Endothelial cell of umbilical vein (primary cell): ENCODE results near the gene GTF3C2. TPM values are rescaled to one million over a fixed set of nuclear protein-coding genes. Genes with fewer than 3 reads are reported as not detected.

ENCODE experiments used
- BruUV-seq: library from RNA; stranded (reverse); fragments of 400-500 nt; replicated peaks from 2 replicates; lab custom pipeline; 2021; lab: Mats Ljungman, UMichigan
- CTCF ChIA-PET: fragments of 300-600, 350-600 bp; sonication (Branson Sonifier 250); formaldehyde crosslinking; loops from one replicate; lab custom pipeline; 2021; ENCODE audit warnings: antibody characterized with exemption, inconsistent platforms; lab: Charles Lee
- POLR2A ChIA-PET: fragments of 300-600, 350-600 bp; sonication (Branson Sonifier 250); formaldehyde crosslinking; loops from one replicate; lab custom pipeline; 2021; ENCODE audit warnings: antibody characterized with exemption, inconsistent platforms; lab: Charles Lee
- DNase-seq: peaks from one replicate; pipeline ENCODE4 v3.0.0-alpha.2; 2011; ENCODE audit warnings: low read depth, low spot score
- FAIRE-seq: peaks from 2 replicates; lab custom pipeline; 2011; peaks lifted over from hg19 to GRCh38; lab: Jason Lieb, UNC
- H2AFZ ChIP-seq: 2 replicates; pipeline ENCODE4 v1.6.0; 2012; ENCODE audit warnings: low read depth, low read length, control low read depth, inconsistent platforms
- H3K27ac ChIP-seq: 2 replicates; pipeline ENCODE4 v1.5.1; 2011; ENCODE audit warnings: low read depth, mild to moderate bottlenecking, control low read depth, low read length, moderate library complexity; ENCODE audit not compliant: insufficient read depth
- H3K27me3 ChIP-seq, 2 experiments: 2 replicates each; pipeline versions ENCODE4 v1.6.0 to v1.6.1; 2011; ENCODE audit warnings: low read length in 2 of 2, mixed read lengths in 1 of 2; ENCODE audit not compliant: control insufficient read depth in 2 of 2, insufficient read depth in 2 of 2
- H3K36me3 ChIP-seq, 2 experiments: 2 replicates in 1 of 2; 3 replicates in 1 of 2; pipeline ENCODE4 v1.5.1; 2011; ENCODE audit warnings: low read length in 2 of 2, mild to moderate bottlenecking in 1 of 2, moderate library complexity in 1 of 2; ENCODE audit not compliant: control insufficient read depth in 2 of 2, insufficient read depth in 2 of 2; ENCODE audit errors: extremely low read depth in 1 of 2
- H3K4me1 ChIP-seq: 3 replicates; pipeline ENCODE4 v1.5.1; 2011; ENCODE audit warnings: mild to moderate bottlenecking, low read length; ENCODE audit not compliant: control insufficient read depth, insufficient read depth; ENCODE audit errors: extremely low read depth
- H3K4me2 ChIP-seq: 2 replicates; pipeline ENCODE4 v1.6.1; 2011; ENCODE audit warnings: low read length, control low read depth, mixed read lengths; ENCODE audit not compliant: insufficient read depth
- H3K4me3 ChIP-seq, 3 experiments: fragments of 200-600 bp in 1 of 3; sonication (generic), shearing (Covaris generic) in 1 of 3; replicated peaks in 1 of 3; 2 replicates each; pipeline ENCODE4 v1.5.1; 2011 to 2016; ENCODE audit warnings: control low read depth in 3 of 3, low read length in 3 of 3, mild to moderate bottlenecking in 2 of 3, inconsistent platforms in 1 of 3, low read depth in 1 of 3, moderate library complexity in 1 of 3; ENCODE audit not compliant: insufficient read depth in 1 of 3
- H3K79me2 ChIP-seq: 2 replicates; pipeline ENCODE4 v1.6.0; 2012; ENCODE audit warnings: low read length, inconsistent platforms; ENCODE audit not compliant: control insufficient read depth, insufficient read depth
- H3K9ac ChIP-seq: replicated peaks from 2 replicates; pipeline ENCODE3; 2011; ENCODE audit warnings: low read length, control low read depth; ENCODE audit not compliant: insufficient read depth; ENCODE audit errors: extremely low read depth
- H3K9me1 ChIP-seq: replicated peaks from 3 replicates; pipeline ENCODE4 v1.6.0; 2011; ENCODE audit warnings: mild to moderate bottlenecking, low read length; ENCODE audit not compliant: control insufficient read depth, insufficient read depth; ENCODE audit errors: extremely low read depth
- H3K9me3 ChIP-seq: replicated peaks from 2 replicates; pipeline ENCODE4 v1.5.1; 2012; ENCODE audit warnings: low read length, inconsistent platforms; ENCODE audit not compliant: control insufficient read depth, insufficient read depth
- H4K20me1 ChIP-seq: replicated peaks from 2 replicates; pipeline ENCODE3; 2011; ENCODE audit warnings: mild to moderate bottlenecking, low read length; ENCODE audit not compliant: control insufficient read depth, insufficient read depth; ENCODE audit errors: extremely low read depth
- EZH2 ChIP-seq: IDR thresholded peaks from 2 replicates; pipeline ENCODE4 v1.6.1; 2012; ENCODE audit warnings: borderline replicate concordance, low read depth, mild to moderate bottlenecking, moderate library complexity, low read length, inconsistent platforms; ENCODE audit not compliant: severe bottlenecking
- FOS ChIP-seq: IDR thresholded peaks from 2 replicates; pipeline ENCODE4 v1.6.1; 2011; ENCODE audit warnings: mild to moderate bottlenecking, low read length, moderate library complexity, borderline replicate concordance; ENCODE audit not compliant: insufficient read depth
- GATA2 ChIP-seq: IDR thresholded peaks from 2 replicates; pipeline ENCODE4 v1.7.0; 2011; ENCODE audit warnings: low read depth, mild to moderate bottlenecking, moderate library complexity, mixed read lengths, low read length; ENCODE audit not compliant: insufficient read length, insufficient read depth
- JUN ChIP-seq: IDR thresholded peaks from 2 replicates; pipeline ENCODE4 v1.6.1; 2011; ENCODE audit warnings: borderline replicate concordance, low read depth; ENCODE audit not compliant: insufficient read length, insufficient read depth
- MYC ChIP-seq: IDR thresholded peaks from one replicate; pipeline ENCODE4 v1.6.1; 2011; ENCODE audit warnings: mild to moderate bottlenecking, low read depth, low read length
- POLR2A ChIP-seq: IDR thresholded peaks from 2 replicates; pipeline ENCODE4 v1.6.1; 2012; ENCODE audit warnings: low read depth, mild to moderate bottlenecking, control low read depth, low read length
- POLR2AphosphoS5 ChIP-seq: IDR thresholded peaks from 2 replicates; pipeline ENCODE4 v1.6.1; 2012; ENCODE audit warnings: low read depth, mild to moderate bottlenecking, control low read depth, low read length, moderate library complexity; ENCODE audit not compliant: insufficient read depth
- dilution Hi-C: fragments of 300-500 bp; cut with MboI; formaldehyde crosslinking; loops from one replicate; pipeline ENCODE4 v1.15.0; 2019; ENCODE audit warnings: low sequenced_read_pairs; ENCODE audit not compliant: extremely low pct_ligation_motif_present
- intact Hi-C: fragments of 100-400 bp; cut with micrococcal nuclease; formaldehyde crosslinking; loops from one replicate; pipeline ENCODE4 v1.10.0; 2022
- polyA plus RNA-seq, 4 experiments: library from polyadenylated mRNA; depleted of rRNA in 3 of 4; stranded (reverse) in 3 of 4; unstranded in 1 of 4; fragments of >200 nt; gene quantifications; 2 replicates each; pipeline versions ENCODE4 v1.2.1 to v1.2.3, GENCODE V29; 2011 to 2012; ENCODE audit warnings: missing spikeins in 1 of 4
- total RNA-seq: library from RNA; stranded (reverse); gene quantifications from 2 replicates; pipeline ENCODE4 v1.2.3, GENCODE V29; 2021
- TF ChIP-seq, protein P1 (sequence below): IDR thresholded peaks from 2 replicates; pipeline ENCODE4 v1.6.1; 2011; ENCODE audit not compliant: insufficient read depth, insufficient read length
- TF ChIP-seq, protein P2 (sequence below), 2 donors: IDR thresholded peaks; 1 replicate in 1 of 2; 2 replicates in 1 of 2; pipeline ENCODE4 v1.5.1; 2011; ENCODE audit warnings: low read length in 2 of 2, mild to moderate bottlenecking in 2 of 2, moderate library complexity in 2 of 2, control low read depth in 1 of 2, inconsistent platforms in 1 of 2, low read depth in 1 of 2; ENCODE audit not compliant: insufficient read depth in 1 of 2; ENCODE audit errors: extremely low read depth in 1 of 2

The GTF3C2 gene
- total and polyA plus RNA-seq, 2 donors (not counting 3 experiments of a cell fraction or from before 2014, with no cell fraction given) = 57.4 to 59.7 TPM

DNA sequence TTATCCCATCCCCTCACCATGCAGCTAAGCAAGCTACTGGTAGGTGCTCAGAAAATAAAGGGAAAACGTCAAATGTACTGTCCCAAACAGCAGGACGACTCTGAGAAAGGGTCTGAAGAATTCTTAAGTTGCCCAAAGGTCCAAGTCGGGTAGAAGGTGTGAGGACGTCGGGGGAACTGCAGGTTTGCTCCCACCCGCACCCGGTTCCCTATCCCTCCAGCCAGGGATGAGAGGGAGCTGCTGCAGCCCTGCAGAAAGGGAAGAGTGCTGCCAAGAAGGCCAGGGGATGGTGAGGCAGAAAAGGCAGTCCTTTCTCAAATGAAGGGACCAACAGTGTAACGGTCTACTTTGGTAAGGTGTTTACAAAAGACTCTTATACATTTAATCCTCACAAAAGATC lies 41.4 kb downstream of the GTF3C2 start:
- Histone ChIP-seq H3K9me3 (no peaks in the 10 kb centered on the region), H3K36me3 (peaks cover 0 to 3% of the 10 kb centered on the region in 2 experiments), H4K20me1 (no peaks in the 10 kb centered on the region), H3K4me3 (no peak overlapping the region), H3K4me1 (peaks cover 6% of the 10 kb centered on the region), H3K4me2 (no peak overlapping the region), H3K9me1 (no peaks in the 10 kb centered on the region), H3K27ac (no peak overlapping the region), H3K79me2 (no peaks in the 10 kb centered on the region), H3K27me3 (no peaks in the 10 kb centered on the region), H2AFZ (no peak overlapping the region), H3K9ac (no peak overlapping the region)
- TF ChIP-seq GATA2 (no peak), POLR2A (no peak), JUN (no peak)
- FAIRE-seq = no peak
- intact Hi-C loops (no loop called here), dilution Hi-C loops (no loop called here)
- CTCF ChIA-PET = interaction anchor here (1.0 to 2.5 kb wide), 2 partner anchors 12 to 50 kb away, joined by 3 to 12 read pairs; no protein-coding TSS in a partner anchor
- DNase-seq = no peak
- POLR2A ChIA-PET = no interaction called here
- BruUV-seq = no TSS peak

DNA sequence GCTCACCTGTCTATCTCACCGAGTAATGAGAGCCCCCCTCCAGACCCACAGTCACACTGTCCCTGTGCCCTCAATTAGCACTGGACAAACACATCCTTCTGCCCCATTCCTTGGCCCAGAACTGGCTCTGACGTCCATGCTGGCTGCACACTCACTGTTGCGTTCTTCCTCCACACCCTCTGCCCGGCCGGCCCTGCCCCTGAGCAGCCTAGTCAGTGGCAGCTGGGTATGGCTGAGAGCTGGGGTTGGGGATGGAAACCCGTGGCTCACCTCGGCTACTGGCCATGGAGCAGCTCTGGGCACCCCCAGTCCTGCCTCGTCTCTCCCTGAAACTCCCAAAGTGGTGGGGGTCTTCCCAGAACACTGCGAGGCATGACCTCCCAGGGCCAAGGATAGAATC lies 41.9 kb downstream of the GTF3C2 start:
- dilution Hi-C loops = no loop called here
- FAIRE-seq (no peak), DNase-seq (no peak)
- no peaks in the 10 kb centered on the region for H3K9me1 ChIP-seq
- no peak overlapping the region for H3K4me3 ChIP-seq
- ChIA-PET CTCF (interaction anchor here (1.0 to 2.5 kb wide), 2 partner anchors 12 to 49 kb away, joined by 3 to 12 read pairs; no protein-coding TSS in a partner anchor), POLR2A (no interaction called here)
- H3K27me3 ChIP-seq = no peaks in the 10 kb centered on the region
- BruUV-seq = no TSS peak
- no peak overlapping the region for H2AFZ ChIP-seq
- H3K4me1 ChIP-seq = peaks cover 6% of the 10 kb centered on the region
- intact Hi-C loops = no loop called here
- H3K27ac ChIP-seq = no peak overlapping the region
- TF ChIP-seq GATA2 (no peak), JUN (no peak), MYC (no peak), FOS (no peak), POLR2A (no peak), POLR2AphosphoS5 (no peak), EZH2 (no peak)
- TF ChIP-seq, protein P1, sequence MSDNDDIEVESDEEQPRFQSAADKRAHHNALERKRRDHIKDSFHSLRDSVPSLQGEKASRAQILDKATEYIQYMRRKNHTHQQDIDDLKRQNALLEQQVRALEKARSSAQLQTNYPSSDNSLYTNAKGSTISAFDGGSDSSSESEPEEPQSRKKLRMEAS = no peak
- TF ChIP-seq, protein P2, sequence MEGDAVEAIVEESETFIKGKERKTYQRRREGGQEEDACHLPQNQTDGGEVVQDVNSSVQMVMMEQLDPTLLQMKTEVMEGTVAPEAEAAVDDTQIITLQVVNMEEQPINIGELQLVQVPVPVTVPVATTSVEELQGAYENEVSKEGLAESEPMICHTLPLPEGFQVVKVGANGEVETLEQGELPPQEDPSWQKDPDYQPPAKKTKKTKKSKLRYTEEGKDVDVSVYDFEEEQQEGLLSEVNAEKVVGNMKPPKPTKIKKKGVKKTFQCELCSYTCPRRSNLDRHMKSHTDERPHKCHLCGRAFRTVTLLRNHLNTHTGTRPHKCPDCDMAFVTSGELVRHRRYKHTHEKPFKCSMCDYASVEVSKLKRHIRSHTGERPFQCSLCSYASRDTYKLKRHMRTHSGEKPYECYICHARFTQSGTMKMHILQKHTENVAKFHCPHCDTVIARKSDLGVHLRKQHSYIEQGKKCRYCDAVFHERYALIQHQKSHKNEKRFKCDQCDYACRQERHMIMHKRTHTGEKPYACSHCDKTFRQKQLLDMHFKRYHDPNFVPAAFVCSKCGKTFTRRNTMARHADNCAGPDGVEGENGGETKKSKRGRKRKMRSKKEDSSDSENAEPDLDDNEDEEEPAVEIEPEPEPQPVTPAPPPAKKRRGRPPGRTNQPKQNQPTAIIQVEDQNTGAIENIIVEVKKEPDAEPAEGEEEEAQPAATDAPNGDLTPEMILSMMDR (IDR thresholded peaks at IDR 0.05; ENCODE audit: extremely low read depth in 1 of 2, insufficient read depth in 1 of 2, low read depth in 1 of 2, low read length in 2 of 2) = no peak
- H4K20me1 ChIP-seq = no peaks in the 10 kb centered on the region
- H3K9me3 ChIP-seq = no peaks in the 10 kb centered on the region
- no peaks in the 10 kb centered on the region for H3K79me2 ChIP-seq
- no peak overlapping the region for H3K4me2 ChIP-seq
- H3K36me3 ChIP-seq = peaks cover 0 to 3% of the 10 kb centered on the region in 2 experiments
- no peak overlapping the region for H3K9ac ChIP-seq
